BLaER1 treated with 17β-estradiol and CSF1 and Interleukin-3, amounts not matched to agents 10 nM and 100 nM (cell line): Measurements from ENCODE around the gene REXO5.

ENCODE experiments used
- H3K27ac ChIP-seq, 11 experiments: shearing (Covaris generic); formaldehyde crosslinking; 2 replicates each; pipeline ENCODE4 v1.8.1; 2022
- H3K27me3 ChIP-seq, 11 experiments: shearing (Covaris generic); formaldehyde crosslinking; 2 replicates each; pipeline ENCODE4 v1.8.1; 2022
- H3K36me3 ChIP-seq, 11 experiments: shearing (Covaris generic); formaldehyde crosslinking; 2 replicates each; pipeline ENCODE4 v1.8.1; 2022
- H3K4me1 ChIP-seq, 10 experiments: shearing (Covaris generic); formaldehyde crosslinking; 2 replicates each; pipeline ENCODE4 v1.8.1; 2022
- H3K4me2 ChIP-seq, 11 experiments: shearing (Covaris generic); formaldehyde crosslinking; 2 replicates each; pipeline ENCODE4 v1.8.1; 2022
- H3K4me3 ChIP-seq, 10 experiments: shearing (Covaris generic); formaldehyde crosslinking; 2 replicates each; pipeline ENCODE4 v1.8.1; 2022
- H3K9ac ChIP-seq, 11 experiments: shearing (Covaris generic); formaldehyde crosslinking; 2 replicates each; pipeline ENCODE4 v1.8.1; 2022
- H3K9me3 ChIP-seq, 11 experiments: shearing (Covaris generic); formaldehyde crosslinking; replicated peaks in 1 of 11; 2 replicates each; pipeline ENCODE4 v1.8.1; 2022
- H4K20me1 ChIP-seq, 11 experiments: shearing (Covaris generic); formaldehyde crosslinking; 2 replicates each; pipeline ENCODE4 v1.8.1; 2022
- Cebpa-rat ChIP-seq, 11 experiments: shearing (Covaris generic); IDR thresholded peaks; 2 replicates each; pipeline ENCODE4 v1.8.1; 2022

The REXO5 gene

GRCh38 chr16:20870122-20870820 is 63.9 kb downstream of the REXO5 start:
- Histone ChIP-seq H3K27ac (peak overlapping the region in 2 of 11 experiments; percentile 4 to 5; a peak in 2 of 22 replicates), H3K4me1 (peaks cover 17 to 100% (median 55%) of the 10 kb centered on the region in 10 experiments), H3K9me3 (no peaks in the 10 kb centered on the region; a peak in 1 of 22 replicates), H3K4me2 (peak overlapping the region in 5 of 11 experiments; percentile 1 to 79 (median 55); a peak in 9 of 22 replicates), H3K9ac (no peak overlapping the region), H3K36me3 (peaks cover 0 to 74% (median 24%) of the 10 kb centered on the region in 11 experiments; a peak in 15 of 22 replicates), H3K4me3 (no peak overlapping the region), H3K27me3 (no peaks in the 10 kb centered on the region), H4K20me1 (peaks cover 0 to 99% (median 58%) of the 10 kb centered on the region in 11 experiments; a peak in 18 of 22 replicates)
- TF ChIP-seq Cebpa-rat (IDR thresholded peaks at IDR 0.05) = no peak

- Histone ChIP-seq H3K9me3 (no peaks in the 10 kb centered on the region; a peak in 1 of 22 replicates), H3K27ac (no peak overlapping the region), H4K20me1 (peaks cover 0 to 100% (median 61%) of the 10 kb centered on the region in 11 experiments; a peak in 18 of 22 replicates), H3K36me3 (peaks cover 0 to 75% (median 22%) of the 10 kb centered on the region in 11 experiments; a peak in 16 of 22 replicates), H3K4me2 (peak overlapping the region in 4 of 11 experiments; percentile 19 to 79 (median 66); a peak in 6 of 22 replicates), H3K9ac (no peak overlapping the region), H3K27me3 (no peaks in the 10 kb centered on the region), H3K4me3 (no peak overlapping the region), H3K4me1 (peaks cover 17 to 100% (median 47%) of the 10 kb centered on the region in 10 experiments)
- no peak for TF ChIP-seq Cebpa-rat (IDR thresholded peaks at IDR 0.05)
These were observed 64.9 kb downstream of the REXO5 start for GRCh38 chr16:20871258-20871657.

GRCh38 chr16:20871941-20872815 is 65.9 kb downstream of the REXO5 start:
- H3K27ac ChIP-seq = no peak overlapping the region
- no peak overlapping the region for H3K4me3 ChIP-seq
- peaks cover 0 to 100% (median 64%) of the 10 kb centered on the region in 11 experiments; a peak in 18 of 22 replicates for H4K20me1 ChIP-seq
- peaks cover 0 to 5% (median 0%) of the 10 kb centered on the region in 11 experiments; a peak in 1 of 22 replicates for H3K9me3 ChIP-seq
- H3K36me3 ChIP-seq = peaks cover 4 to 79% (median 20%) of the 10 kb centered on the region in 11 experiments; a peak in 14 of 22 replicates
- peak overlapping the region in 10 of 11 experiments; percentile 19 to 79 (median 44); a peak in 19 of 22 replicates for H3K4me2 ChIP-seq
- H3K4me1 ChIP-seq = peaks cover 17 to 98% (median 40%) of the 10 kb centered on the region in 10 experiments
- no peak overlapping the region for H3K9ac ChIP-seq
- no peak for TF ChIP-seq Cebpa-rat (IDR thresholded peaks at IDR 0.05)
- H3K27me3 ChIP-seq = no peaks in the 10 kb centered on the region

DNA sequence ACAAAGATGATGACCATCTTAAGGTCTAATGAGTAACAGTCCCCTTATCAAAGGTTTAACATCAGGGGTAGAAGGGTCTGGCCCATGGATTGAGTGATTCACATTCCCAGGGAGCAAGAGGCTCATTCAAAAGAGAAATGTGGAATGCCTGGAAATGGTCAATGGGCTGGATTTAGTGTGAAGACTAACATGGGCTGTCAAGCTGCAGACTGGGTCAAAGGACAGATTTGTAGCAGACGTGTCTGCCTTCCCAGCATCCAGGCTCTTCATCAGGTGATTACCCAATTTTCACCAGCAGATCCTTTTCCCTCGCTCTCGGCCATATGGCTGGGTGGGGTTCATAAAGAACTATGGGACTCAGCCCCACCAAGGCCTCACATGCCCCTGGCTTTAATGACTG is 67.0 kb downstream of the REXO5 start:
- TF ChIP-seq Cebpa-rat (IDR thresholded peaks at IDR 0.05) = no peak
- H3K9ac ChIP-seq = no peak overlapping the region
- H3K27ac ChIP-seq = no peak overlapping the region
- H3K4me2 ChIP-seq = peak overlapping the region in 5 of 11 experiments; percentile 25 to 79 (median 55); a peak in 8 of 22 replicates
- H3K27me3 ChIP-seq = no peaks in the 10 kb centered on the region
- H3K36me3 ChIP-seq = peaks cover 0 to 79% (median 23%) of the 10 kb centered on the region in 11 experiments; a peak in 16 of 22 replicates
- H3K4me1 ChIP-seq = peaks cover 17 to 98% (median 47%) of the 10 kb centered on the region in 10 experiments
- H4K20me1 ChIP-seq = peaks cover 0 to 100% (median 52%) of the 10 kb centered on the region in 11 experiments; a peak in 17 of 22 replicates
- no peak overlapping the region for H3K4me3 ChIP-seq
- 0 out of 22 replicates have a peak, but pooled peaks cover 0 to 5% (median 0%) of the 10 kb centered on the region in 11 experiments for H3K9me3 ChIP-seq

- Histone ChIP-seq H3K9ac (no peak overlapping the region), H3K4me3 (no peak overlapping the region), H3K27me3 (no peaks in the 10 kb centered on the region), H3K4me1 (peaks cover 24 to 98% (median 55%) of the 10 kb centered on the region in 10 experiments), H4K20me1 (peaks cover 0 to 100% (median 45%) of the 10 kb centered on the region in 11 experiments; a peak in 17 of 22 replicates), H3K27ac (no peak overlapping the region; a peak in 1 of 22 replicates), H3K36me3 (peaks cover 0 to 77% (median 24%) of the 10 kb centered on the region in 11 experiments; a peak in 16 of 22 replicates), H3K9me3 (0 out of 22 replicates have a peak, but pooled peaks cover 0 to 5% (median 0%) of the 10 kb centered on the region in 11 experiments), H3K4me2 (peak overlapping the region in 6 of 11 experiments; percentile 4 to 79 (median 50); a peak in 10 of 22 replicates)
- no peak for TF ChIP-seq Cebpa-rat (IDR thresholded peaks at IDR 0.05)
These were observed 67.8 kb downstream of the REXO5 start for GRCh38 chr16:20874088-20874581.

DNA sequence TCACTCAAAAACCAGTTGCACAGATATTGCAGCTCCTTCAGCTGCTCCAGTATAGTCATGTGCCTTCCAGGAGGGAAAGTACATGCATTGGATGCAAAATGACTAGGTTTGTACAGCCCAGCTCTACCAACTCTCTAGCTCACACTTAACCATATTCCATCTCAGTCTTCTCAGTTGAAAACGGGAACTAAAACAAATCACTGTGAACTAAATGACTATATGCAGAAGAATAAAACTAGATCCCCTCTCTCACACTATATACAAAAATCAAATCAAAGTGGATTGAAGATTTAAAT is 69.0 kb downstream of the REXO5 start:
- no peak for TF ChIP-seq Cebpa-rat (IDR thresholded peaks at IDR 0.05)
- Histone ChIP-seq H3K4me2 (peak overlapping the region in 5 of 11 experiments; percentile 4 to 79 (median 55); a peak in 10 of 22 replicates), H3K9ac (no peak overlapping the region)

DNA sequence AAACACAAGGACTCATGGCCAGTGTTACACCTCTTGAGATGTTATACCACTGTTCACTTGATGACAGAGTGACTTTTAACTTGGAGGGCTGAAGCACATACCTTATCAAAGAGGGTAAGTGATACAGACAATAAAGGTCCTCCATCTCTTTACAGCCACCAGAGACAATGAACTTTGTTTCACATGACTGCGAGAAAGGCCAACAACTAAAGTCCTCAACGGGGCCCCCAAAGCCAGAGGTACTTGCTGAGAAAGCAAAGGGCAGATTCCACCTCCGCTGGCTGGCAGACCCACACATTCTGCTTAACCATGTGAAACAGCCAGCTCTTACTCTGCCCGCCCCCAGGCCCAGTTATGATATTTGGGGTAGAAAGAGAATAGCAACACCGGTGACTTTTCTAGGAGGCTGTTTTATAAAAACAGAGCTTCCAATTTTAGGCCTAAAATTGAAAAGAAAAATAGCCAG is 72.4 kb downstream of the REXO5 start:
- peaks cover 22 to 98% (median 52%) of the 10 kb centered on the region in 10 experiments for H3K4me1 ChIP-seq
- peak overlapping the region in 2 of 10 experiments; percentile 10 to 25; a peak in 1 of 20 replicates for H3K4me3 ChIP-seq

More for the DNA sequence above, 69.0 kb downstream of the REXO5 start:
- H3K4me1 ChIP-seq = peaks cover 31 to 98% (median 63%) of the 10 kb centered on the region in 10 experiments
- H3K9me3 ChIP-seq = 0 out of 22 replicates have a peak, but pooled peaks cover 0 to 5% (median 0%) of the 10 kb centered on the region in 11 experiments
- no peaks in the 10 kb centered on the region for H3K27me3 ChIP-seq
- peaks cover 0 to 100% (median 35%) of the 10 kb centered on the region in 11 experiments; a peak in 15 of 22 replicates for H4K20me1 ChIP-seq
- no peak overlapping the region for H3K27ac ChIP-seq
- peaks cover 0 to 65% (median 24%) of the 10 kb centered on the region in 11 experiments; a peak in 16 of 22 replicates for H3K36me3 ChIP-seq
- no peak overlapping the region for H3K4me3 ChIP-seq

More for the DNA sequence above, 72.4 kb downstream of the REXO5 start:
- TF ChIP-seq Cebpa-rat (IDR thresholded peaks at IDR 0.05) = no peak
- peaks cover 0 to 100% (median 31%) of the 10 kb centered on the region in 11 experiments; a peak in 15 of 22 replicates for H4K20me1 ChIP-seq
- peak overlapping the region in 5 of 11 experiments; percentile 11 to 56 (median 18); a peak in 6 of 22 replicates for H3K9ac ChIP-seq
- H3K9me3 ChIP-seq = 0 out of 22 replicates have a peak, but pooled peaks cover 0 to 5% (median 0%) of the 10 kb centered on the region in 11 experiments
- peaks cover 0 to 47% (median 26%) of the 10 kb centered on the region in 11 experiments; a peak in 16 of 22 replicates for H3K36me3 ChIP-seq
- H3K27ac ChIP-seq = peak overlapping the region; percentile 3 to 69 (median 34); a peak in 18 of 22 replicates
- H3K27me3 ChIP-seq = no peaks in the 10 kb centered on the region
- H3K4me2 ChIP-seq = peak overlapping the region; percentile 27 to 88 (median 66); a peak in 21 of 22 replicates
